ENCODE measurements around the gene SLC6A17.
A peak's percentile ranks its signal among the peaks of the same experiment; 100 is the strongest.

The SLC6A17 gene

GRCh38 chr1:110203021-110203661 lies 52.8 kb downstream of the SLC6A17 start:
- Histone ChIP-seq H3K27me3 (ENCODE audit: insufficient read depth, poor library complexity, severe bottlenecking) (no peaks in the 10 kb centered on the region), H3K4me3 (replicated peaks; ENCODE audit: insufficient read depth, low read length) (no peak overlapping the region), H3K27ac (replicated peaks) (no peak overlapping the region)
- peak; percentile 46 to 64 for DNase-seq (ENCODE audit: low read depth in 1 of 2, low spot score in 1 of 2)
- TF ChIP-seq CTCF (IDR thresholded peaks at IDR 0.05; ENCODE audit: insufficient read depth, low read length) = peak; percentile 81
- no peak for TF ChIP-seq GABPA (IDR thresholded peaks at IDR 0.05; ENCODE audit: low read depth)

- Histone ChIP-seq H3K27me3 (ENCODE audit: insufficient read depth, poor library complexity, severe bottlenecking) (peaks cover 2% of the 10 kb centered on the region), H3K27ac (replicated peaks) (no peak overlapping the region), H3K4me3 (replicated peaks; ENCODE audit: insufficient read depth, low read length) (no peak overlapping the region)
- no peak for DNase-seq (ENCODE audit: low read depth in 1 of 2, low spot score in 1 of 2)
- TF ChIP-seq CTCF (IDR thresholded peaks at IDR 0.05; ENCODE audit: insufficient read depth, low read length) = no peak
- TF ChIP-seq SPI1 (IDR thresholded peaks at IDR 0.05; ENCODE audit: borderline replicate concordance, low read depth) = no peak
- TF ChIP-seq GABPA (IDR thresholded peaks at IDR 0.05; ENCODE audit: low read depth) = no peak
- TF ChIP-seq POLR2AphosphoS5 (IDR thresholded peaks at IDR 0.05; ENCODE audit: low read depth) = no peak
- no peak for TF ChIP-seq REST (IDR thresholded peaks at IDR 0.05; ENCODE audit: insufficient replicate concordance, low read depth)
Measured at GRCh38 chr1:110205156-110205555, 54.9 kb downstream of the SLC6A17 start.

GRCh38 chr1:110205591-110206155 lies 55.4 kb downstream of the SLC6A17 start:
- H3K27ac ChIP-seq (replicated peaks) = no peak overlapping the region
- no peak for TF ChIP-seq CTCF (IDR thresholded peaks at IDR 0.05; ENCODE audit: insufficient read depth, low read length)
- no peak for TF ChIP-seq SPI1 (IDR thresholded peaks at IDR 0.05; ENCODE audit: borderline replicate concordance, low read depth)
- TF ChIP-seq GABPA (IDR thresholded peaks at IDR 0.05; ENCODE audit: low read depth) = no peak
- TF ChIP-seq POLR2AphosphoS5 (IDR thresholded peaks at IDR 0.05; ENCODE audit: low read depth) = no peak
- no peak for TF ChIP-seq REST (IDR thresholded peaks at IDR 0.05; ENCODE audit: insufficient replicate concordance, low read depth)
- DNase-seq (ENCODE audit: low read depth in 1 of 2, low spot score in 1 of 2) = no peak
- peaks cover 2% of the 10 kb centered on the region for H3K27me3 ChIP-seq (ENCODE audit: insufficient read depth, poor library complexity, severe bottlenecking)
- no peak overlapping the region for H3K4me3 ChIP-seq (replicated peaks; ENCODE audit: insufficient read depth, low read length)
